Skin epidermis (tissue), 12 donors: ENCODE measurements around the gene CSKMT.
"Not testable (repeated sequence)": the region's sequence is repeated elsewhere in the genome, so short reads cannot be mapped to it uniquely, and the experiment has no call there.

Experiments used
- H3K27ac ChIP-seq, 21 experiments: fragments of 200-600 bp; sonication (generic) in 11 of 21; one replicate each; pipeline ENCODE4 v1.5.0; 2020; ENCODE audit warnings: mild to moderate bottlenecking in 3 of 21, inconsistent platforms in 2 of 21, moderate library complexity in 2 of 21
- H3K4me3 ChIP-seq, 7 experiments: fragments of 200-600 bp; sonication (generic) in 2 of 7; one replicate each; pipeline ENCODE4 v1.5.0; 2020; ENCODE audit warnings: inconsistent platforms in 2 of 7, mild to moderate bottlenecking in 2 of 7, moderate library complexity in 1 of 7

CSKMT gene, protein sequence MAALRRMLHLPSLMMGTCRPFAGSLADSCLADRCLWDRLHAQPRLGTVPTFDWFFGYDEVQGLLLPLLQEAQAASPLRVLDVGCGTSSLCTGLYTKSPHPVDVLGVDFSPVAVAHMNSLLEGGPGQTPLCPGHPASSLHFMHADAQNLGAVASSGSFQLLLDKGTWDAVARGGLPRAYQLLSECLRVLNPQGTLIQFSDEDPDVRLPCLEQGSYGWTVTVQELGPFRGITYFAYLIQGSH

DNA sequence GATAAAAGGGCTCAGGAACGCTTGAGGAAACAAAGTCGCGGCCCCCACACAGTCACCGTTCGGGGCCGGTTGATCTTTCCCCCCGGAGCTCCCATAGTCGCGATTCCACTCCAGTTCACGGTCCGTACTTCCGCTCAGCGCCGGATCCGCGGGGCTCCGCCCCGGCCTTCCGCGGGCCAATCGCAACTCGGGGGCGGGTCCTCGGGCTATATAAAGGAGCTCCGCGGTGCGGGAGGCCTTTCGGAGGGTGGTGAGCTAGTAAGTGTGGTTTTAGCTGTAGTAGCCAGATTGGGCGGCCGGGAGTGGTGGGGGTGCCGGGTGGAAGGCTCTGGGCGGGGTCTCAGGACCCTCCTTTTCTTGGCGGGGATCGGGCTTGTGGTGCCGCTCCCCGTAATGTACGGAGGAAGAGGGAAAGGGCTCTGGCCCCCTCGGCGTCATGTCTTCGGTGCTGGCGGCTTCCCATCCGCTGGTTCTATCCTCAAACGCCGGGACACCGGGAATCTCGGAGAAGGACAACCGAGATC lies at the start of gene CSKMT, which contains the start of gene C11orf98:
CSKMT (plus strand) TSS at position 238 of the 524 bp plus-strand sequence. CDS start 568 bp downstream, outside the sequence.
C11orf98 (minus strand) TSS at position 136 of the 524 bp plus-strand sequence; CDS start at position 95, 41 bp downstream.
- Histone ChIP-seq H3K4me3 (peak within 1 kb of the TSS; percentile 56 to 90 (median 86)), H3K27ac (peak within 1 kb of the TSS; percentile 54 to 98 (median 90))

- peak overlapping the region in 2 of 21 experiments; percentile 5 to 11 for H3K27ac ChIP-seq
- H3K4me3 ChIP-seq, result no peak overlapping the region
These were observed 49.6 kb upstream of the CSKMT start for GRCh38 chr11:62615521-62615920.

DNA sequence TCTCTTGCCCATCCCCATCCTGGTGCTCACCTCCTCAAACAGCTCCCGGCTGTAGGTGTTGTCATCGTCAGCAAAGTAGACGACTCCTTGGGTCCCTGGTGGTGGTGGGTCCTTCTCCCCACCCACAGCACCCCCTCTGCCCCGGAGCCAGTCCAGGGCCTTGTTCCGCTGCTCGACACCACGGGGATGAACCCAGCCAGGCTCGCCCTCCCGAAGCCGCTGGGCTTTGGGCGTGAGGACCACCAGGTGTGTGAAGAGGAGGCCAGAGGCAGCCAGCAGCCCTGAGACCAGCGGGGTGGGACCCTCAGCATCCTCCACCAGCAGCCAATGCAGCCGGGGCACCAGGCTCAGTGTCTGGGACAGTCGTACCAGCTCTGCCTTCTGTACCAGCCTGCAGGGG lies 48.2 kb upstream of the CSKMT start:
- not testable (repeated sequence) for H3K4me3 ChIP-seq, H3K27ac ChIP-seq

- H3K27ac ChIP-seq, result peak overlapping the region; percentile 23 to 98 (median 91)
- peak overlapping the region; percentile 49 to 88 (median 75) for H3K4me3 ChIP-seq
These were observed 44.0 kb upstream of the CSKMT start for GRCh38 chr11:62621027-62621566.

- Histone ChIP-seq H3K27ac (peak within 1 kb of the TSS; percentile 23 to 98 (median 91)), H3K4me3 (peak within 1 kb of the TSS; percentile 49 to 88 (median 75))
These were observed 43.3 kb upstream of the CSKMT start, which contains the start of gene B3GAT3 for GRCh38 chr11:62621567-62622470. Gene B3GAT3, minus strand, starts transcription at chr11:62621986. Its CDS starts 39 bp downstream, at chr11:62621947.

- Histone ChIP-seq H3K27ac (peak overlapping the region in 20 of 21 experiments; percentile 79 to 98 (median 92)), H3K4me3 (peak overlapping the region in 3 of 7 experiments; percentile 61 to 77 (median 75))
These were observed 42.5 kb upstream of the CSKMT start for GRCh38 chr11:62622476-62623089.

GRCh38 chr11:62627713-62628112 lies 37.4 kb upstream of the CSKMT start:
- Histone ChIP-seq H3K4me3 (no peak overlapping the region), H3K27ac (no peak overlapping the region)

DNA sequence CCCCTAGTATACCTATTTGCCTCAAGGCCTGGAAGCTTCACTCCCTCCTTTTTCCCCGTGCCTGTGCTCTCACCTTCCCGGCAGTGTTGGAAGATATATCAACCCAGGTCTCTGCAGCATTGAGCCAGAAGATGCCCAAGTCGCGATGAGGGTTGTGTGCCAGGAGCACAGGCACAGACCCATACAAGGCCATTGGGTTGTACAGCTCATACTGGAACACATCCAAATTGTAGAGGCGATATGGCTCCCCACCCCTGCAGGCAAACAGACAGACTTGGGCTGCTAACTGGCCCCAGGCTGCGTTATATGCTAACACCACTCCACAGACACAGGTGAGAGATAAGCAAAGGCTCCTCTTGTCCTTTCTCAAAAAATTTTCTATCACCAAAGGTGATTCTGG lies 32.6 kb upstream of the CSKMT start:
- Histone ChIP-seq H3K4me3 (no peak overlapping the region), H3K27ac (no peak overlapping the region)

GRCh38 chr11:62644220-62644619 lies 20.9 kb upstream of the CSKMT start:
- Histone ChIP-seq H3K4me3 (no peak overlapping the region), H3K27ac (peak overlapping the region in 1 of 21 experiments; percentile 41)

GRCh38 chr11:62645671-62645945 lies 19.5 kb upstream of the CSKMT start:
- Histone ChIP-seq H3K27ac (peak overlapping the region in 20 of 21 experiments; percentile 82 to 98 (median 96)), H3K4me3 (peak overlapping the region; percentile 86 to 99 (median 97))

DNA sequence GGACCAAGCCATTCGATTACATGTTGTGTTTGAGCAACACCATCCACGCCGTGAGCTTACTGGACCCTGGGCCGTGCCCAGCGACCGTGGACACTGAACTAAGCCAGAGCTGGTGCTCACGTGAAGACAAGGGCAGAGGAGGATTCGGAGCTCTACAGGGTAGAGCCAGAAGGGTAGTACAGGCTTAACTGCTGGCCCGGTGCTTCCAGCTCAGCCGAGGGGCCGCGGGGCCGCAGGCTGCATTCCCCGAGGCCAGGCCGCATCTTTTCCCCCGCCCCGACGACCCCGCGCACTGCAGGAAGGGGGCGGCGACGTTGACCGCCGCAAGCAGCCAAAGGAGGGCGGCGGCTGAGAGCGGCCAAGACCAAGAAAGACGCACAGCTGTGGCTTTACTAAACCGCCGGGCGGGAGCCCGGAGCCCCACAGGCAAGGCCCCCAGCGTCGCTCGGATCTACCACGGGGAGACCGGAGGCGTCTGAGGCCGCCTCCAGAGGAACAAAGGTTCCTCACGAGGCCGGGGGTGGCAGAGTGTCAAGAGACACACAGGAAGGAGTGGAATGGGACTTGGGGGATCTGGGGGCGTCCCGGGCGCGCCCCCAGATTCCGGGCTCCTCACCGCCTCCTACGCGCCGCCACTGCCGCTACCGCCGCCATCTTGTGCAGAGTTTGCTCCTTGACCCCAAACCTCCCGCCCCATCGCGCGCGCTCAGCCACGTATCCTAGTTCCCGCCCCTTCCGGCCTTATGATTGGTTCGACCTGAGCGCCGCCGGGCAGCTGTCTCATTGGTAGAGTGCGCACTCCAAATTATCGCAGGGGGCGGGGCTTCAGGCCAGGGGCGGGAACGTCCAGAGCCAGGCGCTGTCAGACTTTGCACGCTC lies 18.9 kb upstream of the CSKMT start, which contains the start of gene GANAB:
GANAB (minus strand) TSS at position 668 of the 879 bp plus-strand sequence; CDS start at position 654, 14 bp downstream.
- H3K27ac ChIP-seq, result peak within 1 kb of the TSS; percentile 82 to 98 (median 96)
- peak within 1 kb of the TSS; percentile 86 to 99 (median 97) for H3K4me3 ChIP-seq

GRCh38 chr11:62646825-62647608 lies 18.1 kb upstream of the CSKMT start:
- Histone ChIP-seq H3K27ac (peak overlapping the region in 11 of 21 experiments; percentile 1 to 97 (median 51)), H3K4me3 (peak overlapping the region in 4 of 7 experiments; percentile 86 to 97 (median 93))

DNA sequence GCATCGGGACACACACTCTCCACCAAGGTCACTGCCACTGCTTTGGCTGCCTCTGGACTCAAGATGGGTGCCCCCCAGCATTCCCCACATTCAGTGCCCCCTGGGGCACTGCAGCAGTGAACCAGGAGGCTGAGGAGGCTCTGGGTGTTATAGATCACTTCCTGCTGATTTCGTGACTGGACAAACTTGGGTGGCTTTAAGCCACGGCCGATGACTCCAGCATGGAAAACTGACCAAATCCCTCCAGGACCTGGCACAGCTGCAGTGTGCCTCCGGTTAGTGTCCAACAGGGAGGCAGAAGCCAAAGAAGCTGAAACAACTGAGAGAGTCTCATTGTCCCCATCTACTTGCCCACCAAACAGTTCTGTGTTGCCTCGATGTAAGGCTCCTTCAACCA lies 17.5 kb upstream of the CSKMT start:
- Histone ChIP-seq H3K4me3 (no peak overlapping the region), H3K27ac (peak overlapping the region in 2 of 21 experiments; percentile 40 to 96)

DNA sequence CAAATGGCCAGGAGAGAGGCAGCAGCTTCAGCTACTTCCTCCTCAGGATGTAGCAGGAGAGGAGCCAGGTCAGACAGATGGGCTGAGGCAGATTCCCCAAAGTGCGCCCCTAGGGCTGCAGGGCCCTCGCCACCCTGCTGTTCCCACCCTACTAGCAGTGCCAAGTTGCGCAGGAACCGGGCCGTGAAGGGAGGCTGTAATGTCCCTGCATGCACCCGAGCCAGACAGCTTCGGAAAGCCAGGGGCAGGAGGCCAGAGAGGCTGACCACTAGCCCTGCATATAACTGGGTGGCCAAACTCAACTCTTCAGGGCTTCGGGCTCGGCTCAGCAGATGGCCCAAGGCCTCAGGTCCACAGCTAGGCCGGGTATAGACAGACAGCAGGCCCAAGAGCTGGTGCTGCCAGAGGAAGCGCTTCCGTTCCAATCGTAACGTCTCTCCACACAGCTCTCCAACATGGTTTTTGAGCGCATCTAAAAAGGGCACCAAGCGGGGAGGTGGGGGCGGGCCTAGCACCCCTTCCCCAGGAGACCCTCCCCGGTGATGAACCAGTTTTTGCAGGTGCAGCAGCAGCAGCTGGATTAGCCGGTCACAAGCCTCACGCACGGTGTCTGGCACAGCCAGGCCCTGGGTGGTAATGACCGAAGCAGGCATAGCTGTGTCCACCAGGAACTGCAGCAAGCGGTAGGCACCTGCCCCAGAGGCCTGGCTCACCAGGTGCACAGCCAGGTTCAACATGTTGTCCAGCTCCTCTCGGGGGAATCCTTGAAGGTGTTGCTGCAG lies 16.7 kb upstream of the CSKMT start:
- H3K27ac ChIP-seq, result no peak overlapping the region
- H3K4me3 ChIP-seq, result no peak overlapping the region

- H3K27ac ChIP-seq, result no peak overlapping the region
- H3K4me3 ChIP-seq, result no peak overlapping the region
These were observed 16.1 kb upstream of the CSKMT start for GRCh38 chr11:62648967-62649364.

DNA sequence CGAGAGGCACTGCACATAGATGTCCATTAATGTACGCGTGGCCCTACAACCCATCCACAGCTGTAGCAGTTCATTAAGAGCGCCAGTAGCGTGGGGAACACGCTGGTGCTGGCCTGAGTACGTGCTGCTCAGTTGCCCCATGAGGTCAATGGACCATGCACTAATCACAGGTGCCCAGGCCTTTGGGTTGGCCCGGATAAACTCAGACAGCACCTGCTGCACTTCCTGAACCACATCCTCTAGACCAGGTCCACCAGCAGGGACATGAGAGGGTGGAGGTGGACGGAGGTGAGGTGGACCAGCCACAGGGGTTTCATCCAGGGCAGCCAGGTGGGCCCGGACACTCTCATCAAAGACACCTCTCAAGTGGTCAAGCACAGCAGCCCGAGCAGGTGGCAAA lies 15.6 kb upstream of the CSKMT start:
- Histone ChIP-seq H3K4me3 (no peak overlapping the region), H3K27ac (no peak overlapping the region)

DNA sequence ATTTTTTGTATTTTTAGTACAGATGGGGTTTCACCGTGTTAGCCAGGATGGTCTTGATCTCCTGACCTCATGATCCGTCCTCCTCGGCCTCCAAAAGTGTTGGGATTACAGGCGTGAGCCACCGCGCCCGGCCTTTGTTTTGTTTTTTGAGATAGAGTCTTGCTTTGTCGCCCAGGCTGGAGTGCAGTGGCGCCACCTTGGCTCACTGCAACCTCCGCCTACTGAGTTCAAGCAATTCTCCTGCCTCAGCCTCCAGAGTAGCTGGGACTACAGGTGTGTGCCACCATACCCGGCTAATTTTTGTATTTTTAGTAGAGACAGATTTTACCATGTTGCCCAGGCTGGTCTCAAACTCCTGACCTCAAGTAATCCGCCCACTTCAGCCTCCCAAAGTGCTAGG lies 14.8 kb upstream of the CSKMT start:
- H3K27ac ChIP-seq, H3K4me3 ChIP-seq: not testable (repeated sequence)
